Mesenteric fat pad (tissue), 1 donor: ENCODE measurements around the gene FRMD4A. TPM values are rescaled to one million over a fixed set of nuclear protein-coding genes. Genes with fewer than 3 reads are reported as not detected.

ENCODE experiments used
- DNase-seq: peaks from one replicate; pipeline ENCODE4 v3.0.0-alpha.2; 2020; ENCODE audit warnings: low spot score
- total RNA-seq: library from RNA; stranded (reverse); fragmentation: NEBNext Ultra II Directional; extraction: Animal tissue kit (Norgen Biotek cat#: 25700); gene quantifications from one replicate; pipeline ENCODE4 v1.2.1, GENCODE V29; 2021
- donor health status: DM: yes; HTN: yes; CAD: no.

FRMD4A gene
- total RNA-seq, 1 donor from 2014 or later: 188 TPM

GRCh38 chr10:13708256-13708990, 622.3 kb downstream of the FRMD4A start:
- DNase-seq: no peak

- DNase-seq: no peak
These were observed 623.4 kb downstream of the FRMD4A start for GRCh38 chr10:13707156-13707881.

GRCh38 chr10:13706604-13707003, 624.1 kb downstream of the FRMD4A start:
- DNase-seq: no peak

GRCh38 chr10:13706175-13706574, 624.5 kb downstream of the FRMD4A start:
- no peak for DNase-seq

GRCh38 chr10:13705526-13706174, 625.1 kb downstream of the FRMD4A start:
- no peak for DNase-seq

GRCh38 chr10:13704964-13705363, 625.8 kb downstream of the FRMD4A start:
- no peak for DNase-seq

GRCh38 chr10:13703997-13704536, 626.7 kb downstream of the FRMD4A start:
- DNase-seq: no peak

GRCh38 chr10:13703101-13703818, 627.5 kb downstream of the FRMD4A start:
- DNase-seq: no peak

- DNase-seq: no peak
These were observed 629.4 kb downstream of the FRMD4A start for GRCh38 chr10:13701157-13701919.

- no peak for DNase-seq
These were observed 630.1 kb downstream of the FRMD4A start for GRCh38 chr10:13700473-13701144.

GRCh38 chr10:13699216-13699615, 631.5 kb downstream of the FRMD4A start:
- DNase-seq: no peak

GRCh38 chr10:13698217-13698616, 632.5 kb downstream of the FRMD4A start:
- DNase-seq: no peak

- no peak for DNase-seq
These were observed 634.7 kb downstream of the FRMD4A start for GRCh38 chr10:13696071-13696470.

- DNase-seq: no peak
These were observed 635.1 kb downstream of the FRMD4A start for GRCh38 chr10:13695588-13695987.

GRCh38 chr10:13693783-13694700, 636.7 kb downstream of the FRMD4A start:
- DNase-seq: no peak

GRCh38 chr10:13690281-13690825, 640.4 kb downstream of the FRMD4A start:
- DNase-seq: no peak

GRCh38 chr10:13686331-13686752, 644.4 kb downstream of the FRMD4A start:
- DNase-seq: no peak

GRCh38 chr10:13685885-13686284, 644.8 kb downstream of the FRMD4A start:
- DNase-seq: no peak
